Stimulated activated CD4-positive, alpha-beta T cell treated with anti-CD3 and anti-CD28 coated beads, TNF-alpha, amount 100 ng/mL, for 1 hour (primary cell): ENCODE results near the gene SSNA1.

Experiments used
- DNase-seq, 3 donors: peaks; one replicate each; pipeline ENCODE4 v3.0.0-alpha.2; 2020; ENCODE audit warnings: low read depth in 3 of 3, low spot score in 1 of 3

The SSNA1 gene

GRCh38 chr9:137167747-137168572 lies 20.5 kb upstream of the SSNA1 start:
- DNase-seq = no peak

- DNase-seq = no peak
Measured at GRCh38 chr9:137168573-137168903, 19.9 kb upstream of the SSNA1 start.

GRCh38 chr9:137168904-137169856 lies 19.3 kb upstream of the SSNA1 start:
- no peak for DNase-seq

- no peak for DNase-seq
Measured at GRCh38 chr9:137169896-137170358, 18.5 kb upstream of the SSNA1 start, which contains the start of gene LRRC26. LRRC26 (minus strand) TSS chr9:137170051; CDS start chr9:137169943, 108 bp downstream.

- DNase-seq = no peak
Measured at GRCh38 chr9:137170486-137171148, 17.9 kb upstream of the SSNA1 start.

- no peak for DNase-seq
Measured at GRCh38 chr9:137171149-137171900, 17.2 kb upstream of the SSNA1 start.

- no peak for DNase-seq
Measured at GRCh38 chr9:137172901-137173795, 15.3 kb upstream of the SSNA1 start.

- no peak for DNase-seq
Measured at GRCh38 chr9:137173796-137174664, 14.4 kb upstream of the SSNA1 start.

- no peak for DNase-seq
Measured at GRCh38 chr9:137174722-137175293, 13.7 kb upstream of the SSNA1 start.

- no peak for DNase-seq
Measured at GRCh38 chr9:137175345-137175961, 13.0 kb upstream of the SSNA1 start.

- DNase-seq = no peak
Measured at GRCh38 chr9:137176302-137177182, 11.9 kb upstream of the SSNA1 start.

GRCh38 chr9:137178201-137178938 lies 10.1 kb upstream of the SSNA1 start:
- DNase-seq = no peak

- DNase-seq = no peak
Measured at GRCh38 chr9:137178939-137179630, 9.4 kb upstream of the SSNA1 start.

GRCh38 chr9:137179761-137180160 lies 8.7 kb upstream of the SSNA1 start:
- DNase-seq = no peak

- no peak for DNase-seq
Measured at GRCh38 chr9:137180491-137180890, 8.0 kb upstream of the SSNA1 start.

- no peak for DNase-seq
Measured at GRCh38 chr9:137181680-137182079, 6.8 kb upstream of the SSNA1 start.
